HG03139 (cell line): ENCODE measurements around the gene FANCC.
A peak's percentile ranks its signal among the peaks of the same experiment; 100 is the strongest.
"Not testable (repeated sequence)": the region's sequence is repeated elsewhere in the genome, so short reads cannot be mapped to it uniquely, and the experiment has no call there.

ENCODE experiments used
- ATAC-seq: cut with Tn5 transposase; IDR thresholded peaks from one replicate; pipeline ENCODE4 v1.9.1; 2021; ENCODE audit not compliant: unreplicated experiment

The FANCC gene

DNA sequence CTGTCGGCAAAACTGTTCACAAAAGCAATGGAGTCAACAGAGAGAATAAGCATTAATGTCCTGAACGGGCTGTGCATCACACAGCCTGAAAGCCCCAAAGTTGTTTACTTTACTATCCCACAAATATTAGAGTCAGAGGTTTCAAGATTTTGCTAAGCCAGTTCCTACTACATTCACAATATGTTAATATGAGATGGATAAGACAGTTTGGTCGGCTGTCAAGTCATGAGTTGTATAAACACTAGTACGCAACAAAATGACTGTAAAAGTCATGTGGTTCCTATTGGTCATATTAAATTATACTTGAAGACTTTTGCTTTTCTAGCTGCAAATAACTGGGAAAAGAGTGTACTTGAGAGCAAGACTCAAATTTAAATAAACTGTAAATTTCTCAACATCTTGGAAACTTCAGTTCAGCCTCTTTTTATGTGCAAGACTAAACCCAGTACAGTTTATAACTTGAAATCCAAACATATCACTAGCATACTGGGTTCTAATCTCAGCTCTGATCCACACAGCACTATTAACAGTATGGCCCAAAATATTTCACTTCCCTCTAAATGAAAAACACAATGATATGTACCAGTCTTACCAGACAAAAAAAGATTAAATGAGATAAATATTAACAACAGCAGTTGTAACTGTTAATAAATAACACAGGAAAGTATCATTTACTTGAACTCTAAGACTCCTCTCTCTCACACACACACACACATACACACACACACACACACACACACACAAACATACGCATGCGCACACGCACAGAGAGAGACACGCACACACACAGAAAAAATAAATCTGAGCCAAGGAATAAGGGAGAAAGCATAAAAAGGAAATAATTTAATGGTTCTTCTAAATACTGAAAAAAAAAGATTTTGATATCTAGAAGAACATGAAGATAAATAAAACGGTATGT is 33.1 kb downstream of the FANCC start:
- no peak for ATAC-seq

DNA sequence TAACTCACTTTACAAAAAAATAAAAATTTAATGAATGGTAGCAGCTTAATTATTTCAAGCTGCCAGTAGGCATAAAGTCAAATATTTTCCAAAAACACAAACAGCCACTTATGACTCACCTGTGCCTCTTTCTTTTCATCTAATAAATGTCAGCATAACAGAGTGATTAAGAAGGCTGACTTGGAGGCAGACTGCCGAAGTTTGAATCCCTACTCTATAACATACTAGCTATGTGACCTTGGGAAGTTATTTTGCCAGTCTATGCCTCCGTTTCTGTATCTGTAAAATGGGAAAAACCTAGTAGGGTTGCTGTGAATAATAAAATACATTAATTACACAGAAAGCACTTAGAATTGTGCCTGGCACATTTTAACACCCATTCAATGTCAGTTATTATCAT is 33.8 kb downstream of the FANCC start:
- no peak for ATAC-seq

GRCh38 chr9:95282332-95282731 is 35.2 kb downstream of the FANCC start:
- ATAC-seq, result no peak

DNA sequence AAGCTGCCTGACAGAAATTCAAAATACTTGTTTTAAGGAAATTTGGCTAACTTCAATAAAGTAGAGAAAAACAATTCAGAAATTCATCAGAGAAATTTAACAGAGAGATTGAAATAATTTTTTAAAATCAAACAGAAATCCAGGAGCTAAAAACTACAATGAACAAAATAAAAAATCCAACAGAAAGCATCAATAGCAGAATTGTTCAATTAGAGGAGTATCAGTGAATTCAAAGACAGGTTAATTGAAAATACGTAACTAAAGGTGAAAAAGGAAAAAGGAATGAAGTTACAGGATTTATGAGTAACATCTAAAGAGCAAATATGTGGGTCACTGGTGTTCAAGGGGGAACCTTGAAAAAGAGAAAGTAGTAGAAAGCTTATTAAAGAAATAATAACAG is 36.8 kb downstream of the FANCC start:
- no peak for ATAC-seq

DNA sequence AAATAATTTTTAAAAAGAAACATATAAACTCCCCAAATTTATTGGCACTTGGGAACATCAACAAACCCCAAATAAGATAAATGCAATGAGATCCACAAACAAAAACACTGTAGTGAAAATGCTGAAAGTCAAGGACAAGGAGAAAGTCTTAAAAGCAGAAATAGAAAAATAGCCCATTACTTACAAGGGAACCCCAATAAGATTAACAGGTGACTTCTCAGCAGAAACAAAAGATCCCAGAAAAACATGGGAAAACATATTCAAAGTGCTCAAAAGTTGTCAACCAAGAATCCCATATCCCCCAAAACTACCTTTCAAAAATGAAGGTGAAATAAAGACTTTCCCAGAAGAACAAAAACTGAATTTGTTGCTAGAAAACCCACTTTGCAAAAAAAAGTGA is 40.0 kb downstream of the FANCC start:
- no peak for ATAC-seq

GRCh38 chr9:95276395-95276954 is 41.0 kb downstream of the FANCC start:
- no peak for ATAC-seq

- not testable (repeated sequence) for ATAC-seq
Observed at GRCh38 chr9:95274160-95274559, 43.3 kb downstream of the FANCC start.

- ATAC-seq, result no peak
Observed at GRCh38 chr9:95273369-95274022, 44.0 kb downstream of the FANCC start.

GRCh38 chr9:95272830-95273229 is 44.7 kb downstream of the FANCC start:
- ATAC-seq, result no peak

GRCh38 chr9:95270790-95271189 is 46.7 kb downstream of the FANCC start:
- ATAC-seq, result no peak

DNA sequence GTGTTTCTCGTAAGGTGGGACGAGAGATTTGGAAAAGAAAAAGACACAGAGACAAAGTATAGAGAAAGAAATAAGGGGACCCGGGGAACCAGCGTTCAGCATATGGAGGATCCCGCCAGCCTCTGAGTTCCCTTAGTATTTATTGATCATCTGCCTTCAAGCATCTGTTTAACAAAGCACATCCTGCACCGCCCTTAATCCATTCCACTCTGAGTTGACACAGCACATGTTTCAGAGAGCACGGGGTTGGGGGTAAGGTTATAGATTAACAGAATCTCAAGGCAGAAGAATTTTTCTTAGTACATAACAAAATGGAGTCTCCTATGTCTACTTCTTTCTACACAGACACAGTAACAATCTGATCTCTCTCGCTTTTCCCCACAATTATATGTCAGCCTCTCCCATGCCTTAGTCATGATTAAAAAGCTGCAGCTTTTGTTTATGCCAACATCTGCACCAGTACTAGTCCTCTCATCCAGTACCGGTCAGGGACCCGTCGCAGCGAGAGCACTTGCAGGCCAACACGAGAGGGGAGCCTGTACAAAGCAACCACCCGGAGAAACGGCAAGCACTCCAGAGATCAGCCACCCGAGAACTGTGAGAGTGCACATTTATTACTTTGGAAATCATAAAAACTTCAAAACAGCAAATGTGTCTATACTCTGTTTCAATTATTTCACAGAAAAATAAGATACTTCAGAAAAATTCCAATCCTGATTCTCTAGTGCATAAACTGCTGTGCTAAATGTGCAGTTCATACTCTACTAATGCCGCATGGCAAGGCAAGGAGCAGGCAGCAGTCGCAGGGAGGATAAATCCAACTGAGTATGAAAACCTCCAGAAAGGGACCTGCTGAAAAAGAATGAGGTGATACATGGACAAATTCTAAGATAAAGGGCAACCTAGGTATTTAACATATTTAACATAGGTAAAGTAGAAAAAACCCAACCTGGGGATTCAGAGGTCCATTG is 47.4 kb downstream of the FANCC start:
- not testable (repeated sequence) for ATAC-seq

GRCh38 chr9:95268681-95269080 is 48.8 kb downstream of the FANCC start:
- ATAC-seq, result no peak

- peak; percentile 63 for ATAC-seq
Observed at GRCh38 chr9:95266649-95267048, 50.9 kb downstream of the FANCC start.

- no peak for ATAC-seq
Observed at GRCh38 chr9:95265960-95266359, 51.5 kb downstream of the FANCC start.

DNA sequence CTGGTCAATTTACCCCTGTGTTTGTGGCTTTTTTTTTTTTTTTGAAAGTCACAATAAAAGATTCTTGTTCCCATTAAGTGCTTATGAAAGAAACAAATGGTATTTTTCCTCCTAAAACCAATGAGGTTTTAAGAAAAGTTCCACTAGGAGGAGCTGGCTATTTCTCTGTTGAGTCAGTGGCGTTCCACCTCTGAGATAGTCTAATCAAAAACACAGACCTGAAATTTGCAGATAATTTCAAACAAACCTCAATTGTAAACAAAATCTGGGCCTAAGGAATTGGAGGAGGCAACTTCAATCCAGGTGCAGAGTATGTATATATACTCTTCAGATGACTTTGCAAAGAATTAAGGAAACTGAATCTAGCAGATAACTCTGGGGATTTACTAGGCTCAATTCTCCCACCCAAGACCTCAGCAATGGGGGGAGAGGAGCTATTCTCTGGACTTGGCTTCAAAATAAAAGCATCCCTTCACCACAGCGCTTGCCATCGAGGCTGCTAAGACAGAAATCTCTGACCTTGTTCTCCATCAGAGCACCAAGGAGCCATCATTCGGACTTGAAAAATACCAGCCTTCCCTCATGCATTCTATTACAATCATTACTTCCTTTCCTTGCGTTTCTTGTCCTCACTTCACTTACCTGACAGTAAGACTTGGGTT is 52.4 kb downstream of the FANCC start:
- no peak for ATAC-seq

GRCh38 chr9:95261890-95262289 is 55.6 kb downstream of the FANCC start:
- ATAC-seq, result no peak

- ATAC-seq, result no peak
Observed at GRCh38 chr9:95250462-95251221, 66.9 kb downstream of the FANCC start.

DNA sequence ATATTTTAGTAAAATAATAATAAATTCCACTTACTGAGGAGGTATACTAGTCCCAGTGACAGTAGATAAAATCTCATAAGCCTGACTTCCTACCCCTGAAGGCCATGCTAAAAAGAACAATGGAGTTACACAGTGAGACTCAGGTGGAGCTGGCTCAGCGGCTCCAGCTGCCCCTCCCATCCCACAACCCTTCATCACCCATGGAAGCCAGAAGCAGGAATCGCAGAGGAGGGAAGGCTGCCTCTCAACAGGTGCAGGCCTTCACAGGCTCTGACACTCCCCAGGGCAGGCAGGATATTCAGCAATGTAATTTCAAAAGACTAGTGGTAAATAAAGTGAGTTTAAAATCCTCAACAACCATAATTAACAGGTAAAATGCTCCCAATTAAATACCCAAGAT is 67.5 kb downstream of the FANCC start:
- ATAC-seq, result no peak

- ATAC-seq, result no peak
Observed at GRCh38 chr9:95246547-95246946, 71.0 kb downstream of the FANCC start.

- no peak for ATAC-seq
Observed at GRCh38 chr9:95242613-95243012, 74.9 kb downstream of the FANCC start.
